EH (cell line): ENCODE data around the gene MGAT4A.
"Not testable (repeated sequence)": the region's sequence is repeated elsewhere in the genome, so short reads cannot be mapped to it uniquely, and the experiment has no call there.

ENCODE experiments used
- DNase-seq: peaks from one replicate; pipeline ENCODE4 v3.0.0-alpha.2; 2015; ENCODE audit warnings: low read depth

Gene MGAT4A

DNA sequence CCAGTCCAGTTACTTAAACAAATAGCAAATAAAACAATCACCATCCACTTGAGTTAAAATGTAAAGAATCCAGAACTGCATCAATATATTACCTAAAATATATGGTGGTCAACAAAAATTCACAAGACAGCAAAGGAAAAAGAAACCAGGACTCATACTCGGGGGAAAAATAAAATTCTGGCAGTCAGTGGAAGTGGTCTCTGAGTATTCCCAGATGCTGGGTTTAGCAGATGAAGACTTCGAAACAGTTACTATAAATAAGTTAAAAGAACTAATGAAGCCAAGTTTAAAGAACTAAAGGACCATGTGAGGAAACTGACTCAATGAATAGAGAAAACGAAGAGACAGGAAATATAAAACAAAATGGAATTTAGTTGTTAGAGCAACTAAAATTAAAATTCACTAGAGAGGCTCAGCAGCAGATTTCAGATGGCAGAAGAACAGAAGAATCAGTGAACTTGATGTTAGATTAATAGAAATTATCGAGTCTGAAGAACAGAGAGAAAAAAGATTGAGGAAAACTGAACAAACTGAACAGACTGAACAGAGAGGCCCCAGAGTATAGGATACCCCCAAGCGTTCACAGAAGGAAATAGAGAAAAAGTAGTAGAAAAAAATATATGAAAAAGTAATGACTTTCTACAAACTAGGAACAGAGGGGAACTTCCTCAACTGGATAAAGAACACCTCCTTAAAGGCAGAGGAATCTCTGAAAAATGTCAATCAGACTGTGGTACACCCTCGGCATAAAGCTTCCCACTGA lies 27.9 kb downstream of the MGAT4A start:
- no peak for DNase-seq

GRCh38 chr2:98702127-98702802 lies 28.7 kb downstream of the MGAT4A start:
- no peak for DNase-seq

DNA sequence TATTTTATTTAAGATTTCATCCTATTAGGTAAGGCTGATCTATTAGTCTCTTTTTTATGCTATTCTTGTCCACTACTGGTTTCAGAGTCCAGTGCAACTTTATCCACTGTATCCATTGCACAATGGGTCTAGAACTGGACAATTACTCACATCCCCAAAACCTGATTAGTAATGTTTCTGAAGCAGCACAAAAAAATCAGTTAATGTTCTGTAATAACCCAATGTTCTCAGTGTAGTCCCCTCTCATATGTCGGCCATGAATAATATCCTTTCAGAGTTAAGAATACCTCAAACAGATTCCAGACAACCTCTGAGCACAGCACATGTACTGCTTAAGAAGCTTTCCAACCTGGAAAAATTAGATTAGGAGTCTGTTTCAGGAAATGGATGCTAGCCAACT lies 29.7 kb downstream of the MGAT4A start:
- no peak for DNase-seq

GRCh38 chr2:98698896-98699295 lies 32.0 kb downstream of the MGAT4A start:
- no peak for DNase-seq

DNA sequence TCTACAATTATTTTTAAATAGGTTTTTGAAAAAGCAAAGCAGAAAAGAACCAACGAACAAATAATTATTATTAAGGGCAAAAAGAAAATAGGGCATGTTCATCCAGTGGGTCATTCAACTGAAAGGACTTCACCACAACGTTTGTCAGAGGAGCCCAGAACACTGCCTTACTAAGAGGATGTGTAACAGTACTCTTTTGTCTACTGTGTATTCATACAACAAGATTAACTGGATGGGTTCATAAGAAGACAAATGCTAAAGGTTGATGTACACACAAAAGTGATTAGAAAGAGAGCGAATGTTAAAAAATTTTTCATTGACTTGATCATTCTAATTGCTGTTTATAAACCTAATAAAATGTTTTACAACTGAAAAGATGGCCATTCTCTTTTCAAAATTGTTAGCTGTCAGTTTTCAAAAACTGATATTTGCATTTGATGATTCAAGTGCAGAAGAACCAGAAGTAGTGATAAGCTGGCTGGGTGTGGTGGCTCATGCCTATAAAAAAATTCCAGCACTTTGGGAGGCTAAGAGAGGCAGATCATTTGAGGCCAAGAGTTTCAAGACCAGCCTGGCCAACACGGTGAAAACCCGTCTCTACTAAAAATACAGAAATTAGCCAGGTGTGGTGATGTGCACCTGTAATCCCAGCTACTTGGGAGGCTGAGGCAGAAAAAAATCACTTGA lies 33.1 kb downstream of the MGAT4A start:
- no peak for DNase-seq

GRCh38 chr2:98696200-98696599 lies 34.7 kb downstream of the MGAT4A start:
- DNase-seq: no peak

DNA sequence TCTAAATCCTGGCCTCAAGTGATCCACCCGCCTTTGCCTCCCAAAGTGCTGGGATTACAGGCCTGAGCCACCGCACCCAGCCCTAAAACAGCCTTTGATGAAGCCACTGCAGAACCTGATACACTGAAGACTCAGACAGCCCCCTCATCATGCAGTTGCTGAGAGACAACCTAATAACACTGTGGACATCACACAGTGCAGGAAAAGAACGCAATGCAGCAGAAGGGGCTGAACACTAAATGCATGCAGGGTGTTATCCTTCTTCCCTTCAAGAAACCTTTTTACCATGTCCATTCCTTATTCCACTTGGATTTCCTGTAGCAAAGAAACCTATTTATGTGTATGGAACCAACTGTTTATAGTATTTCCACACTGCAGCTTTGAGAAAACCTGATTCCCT lies 35.7 kb downstream of the MGAT4A start:
- DNase-seq: no peak

GRCh38 chr2:98693477-98693876 lies 37.5 kb downstream of the MGAT4A start:
- no peak for DNase-seq

- no peak for DNase-seq
These were observed 38.6 kb downstream of the MGAT4A start for GRCh38 chr2:98692090-98693054.

GRCh38 chr2:98691303-98691702 lies 39.6 kb downstream of the MGAT4A start:
- DNase-seq: no peak

DNA sequence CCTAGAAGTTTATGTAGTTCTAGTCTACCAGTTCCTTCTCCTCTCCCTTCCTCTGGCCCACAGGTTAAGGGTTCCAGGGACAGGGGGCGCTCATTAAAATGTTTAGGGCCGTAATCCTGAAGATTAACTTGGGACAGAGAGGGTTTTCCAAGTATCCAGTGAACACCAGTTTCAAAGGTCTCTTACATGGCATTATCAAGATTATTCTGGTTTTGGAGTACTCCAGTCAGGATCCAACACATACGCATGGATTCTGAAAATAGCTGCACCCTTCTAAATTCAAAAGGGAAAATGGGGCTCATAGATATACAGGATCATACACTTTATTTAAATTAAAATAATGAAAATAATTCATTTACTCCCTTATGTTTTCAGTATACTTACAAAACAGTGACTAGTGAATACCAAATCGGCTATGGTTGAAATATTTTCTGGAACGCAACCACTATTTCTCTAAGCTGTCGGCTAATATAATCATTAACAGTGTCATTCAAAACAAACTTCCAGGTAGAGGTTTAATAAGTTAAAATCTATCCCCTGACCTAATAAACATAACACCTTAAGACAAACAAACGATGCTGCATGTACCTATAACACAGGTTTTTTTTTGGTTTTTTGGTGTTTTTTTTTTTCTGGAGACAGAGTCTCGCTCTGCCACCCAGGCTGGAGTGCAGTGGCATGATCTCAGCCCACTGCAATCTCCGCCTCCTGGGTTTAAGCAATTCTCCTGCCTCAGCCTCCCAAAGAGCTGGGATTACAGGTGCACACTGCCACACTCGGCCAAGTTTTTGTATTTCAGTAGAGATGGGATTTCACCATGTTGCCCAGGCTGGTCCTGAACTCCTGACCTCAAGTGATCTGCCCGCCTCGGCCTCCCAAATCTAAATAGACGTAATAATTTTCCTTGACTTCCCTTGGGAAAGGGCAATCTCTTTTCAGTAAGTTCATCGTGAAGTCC lies 44.7 kb downstream of the MGAT4A start:
- no peak for DNase-seq

DNA sequence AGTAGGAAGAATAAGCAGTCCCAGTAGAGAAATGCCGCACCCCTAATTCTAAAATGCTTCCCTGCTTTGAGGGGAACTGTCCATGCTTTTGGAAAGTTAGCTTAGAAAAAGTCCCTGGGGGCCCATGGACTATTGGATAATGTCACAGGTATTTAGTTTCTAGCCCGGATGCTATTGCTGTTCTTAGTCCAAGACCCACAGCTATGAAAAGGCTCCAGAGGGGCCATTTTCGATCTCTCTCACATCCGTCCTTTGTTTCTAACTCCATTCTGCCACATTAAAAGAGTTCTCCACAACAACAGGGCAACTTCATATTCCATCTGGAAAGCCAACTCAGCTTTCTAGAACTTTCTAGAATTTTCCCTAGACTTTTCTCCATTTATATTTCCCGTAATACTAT lies 47.2 kb downstream of the MGAT4A start:
- DNase-seq: no peak

DNA sequence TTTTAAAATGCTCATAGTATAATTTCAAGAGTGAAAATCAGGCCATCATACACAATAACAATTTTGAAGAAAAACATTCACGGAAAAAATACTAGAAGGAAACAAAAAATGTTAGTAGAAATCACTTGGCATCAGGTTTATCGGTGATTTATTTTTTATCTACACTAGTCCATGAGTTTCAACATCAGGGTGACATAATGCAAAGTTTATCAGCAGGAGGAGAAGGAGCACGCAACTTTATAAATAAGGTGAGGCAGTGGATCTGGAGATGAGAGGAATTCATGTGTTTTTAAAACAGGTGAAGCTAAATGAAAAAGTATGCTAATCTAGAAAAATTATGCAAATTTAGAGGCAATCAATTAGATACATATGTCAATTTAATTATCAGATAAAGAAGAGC lies 54.2 kb downstream of the MGAT4A start:
- DNase-seq: no peak

- no peak for DNase-seq
These were observed 56.5 kb downstream of the MGAT4A start for GRCh38 chr2:98674233-98674964.

- DNase-seq: no peak
These were observed 61.3 kb downstream of the MGAT4A start for GRCh38 chr2:98669675-98670074.

- DNase-seq: no peak
These were observed 65.3 kb downstream of the MGAT4A start for GRCh38 chr2:98665677-98666076.

GRCh38 chr2:98664323-98664722 lies 66.6 kb downstream of the MGAT4A start:
- DNase-seq: no peak

DNA sequence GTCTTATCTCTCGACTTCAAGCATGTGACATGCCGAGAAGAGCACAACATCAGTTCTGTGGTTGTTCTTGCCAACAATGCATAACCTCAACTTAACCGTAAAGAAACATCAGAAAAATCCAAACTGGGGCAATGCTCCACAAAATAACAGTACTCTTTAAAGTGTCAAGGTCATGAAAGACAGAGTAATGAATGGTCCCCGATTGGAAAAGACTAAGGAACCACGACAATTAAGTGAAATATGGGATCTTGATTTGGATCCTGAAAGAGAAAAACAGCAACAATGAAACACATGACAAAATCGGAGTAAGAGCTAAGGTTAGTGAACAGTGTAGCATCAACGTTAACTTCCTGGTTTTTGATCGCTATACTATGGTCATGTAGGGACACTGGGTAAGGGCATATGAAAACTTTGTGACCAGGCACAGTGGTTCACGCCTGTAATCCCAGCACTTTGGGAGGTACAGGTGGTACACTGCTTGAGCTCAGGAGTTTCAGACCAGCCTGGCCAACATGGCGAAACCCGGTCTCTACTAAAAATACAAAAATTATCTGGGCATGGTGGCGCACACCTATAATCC lies 67.3 kb downstream of the MGAT4A start:
- no peak for DNase-seq

GRCh38 chr2:98659491-98659840 lies 71.5 kb downstream of the MGAT4A start:
- not testable (repeated sequence) for DNase-seq
